ENCODE results near the gene ZNF284. TPM values are rescaled to one million over a fixed set of nuclear protein-coding genes. Genes with fewer than 3 reads are reported as not detected.

ZNF284 gene
- total RNA-seq = 1 to 10 TPM; 1.9 to 4.4 (median 2.4) TPM
- polyA plus RNA-seq = under 1 TPM; 0.54 to 0.61 TPM
- 3.2 reads per million, percentile 17 among the genes with 10 or more reads in this experiment for total RNA-seq

GRCh38 chr19:44071824-44072542 lies at the start of gene ZNF284:
Gene ZNF284 (plus strand): TSS chr19:44072159. CDS start chr19:44076390, 4,231 bp downstream.
- CTCF ChIA-PET = interaction anchor here (1.5 kb wide), 1 partner anchor 22 kb away, joined by 8 read pairs; the partner anchor contains the start of gene ZNF224
- intact Hi-C loops (cut with micrococcal nuclease) = loop anchor here (1.0 to 2.0 kb wide), 13 partner anchors 21 to 233 kb away; partner anchors contain the start of genes ZNF222 (in 2 of the 2), ZNF224 (in 2 of the 2), ZNF225 (in 2 of the 2) and ZNF230 (in 2 of the 2)
- peak within 1 kb of the TSS; percentile 63 for H3K27ac ChIP-seq (ENCODE audit: low read depth, low read length)
- Mint-ChIP-seq H3K4me3 (peak within 1 kb of the TSS; percentile 88 to 98 (median 92)), H3K4me1 (peaks cover 20 to 40% (median 27%) of the 10 kb centered on the region in 7 donors), H3K27me3 (no peaks in the 10 kb centered on the region), H3K36me3 (peaks cover 14 to 38% (median 30%) of the 10 kb centered on the region in 5 donors), H3K9me3 (peaks cover 13 to 47% (median 34%) of the 10 kb centered on the region in 11 donors), H3K27ac (peak within 1 kb of the TSS; percentile 47 to 91 (median 75))
- ATAC-seq (peak; percentile 99), DNase-seq (peak; percentile 61 to 88 (median 84))
- POLR2A ChIA-PET = interaction anchor here (0.7 to 1.9 kb wide), 3 partner anchors 21 to 70 kb away, joined by 3 to 9 read pairs (median 3); partner anchors contain the start of gene ZNF224
- peaks cover 0 to 4% (median 0%) of the 10 kb centered on the region in 3 experiments for H3K36me3 ChIP-seq (ENCODE audit: control insufficient read depth in 2 of 3, insufficient read depth in 3 of 3, low read length in 3 of 3)
- peaks cover 0 to 28% (median 4%) of the 10 kb centered on the region in 3 experiments for H3K9me3 ChIP-seq (ENCODE audit: control insufficient read depth in 2 of 3, low read length in 3 of 3)
- no peaks in the 10 kb centered on the region for H3K27me3 ChIP-seq (ENCODE audit: control insufficient read depth in 2 of 2, insufficient read depth in 2 of 2, low read length in 2 of 2)
- peak within 1 kb of the TSS; percentile 85 for H3K4me3 ChIP-seq (ENCODE audit: low read length)
- peaks cover 15 to 17% of the 10 kb centered on the region in 2 donors for H3K4me1 ChIP-seq (ENCODE audit: control insufficient read depth in 2 of 2, insufficient read depth in 2 of 2, low read length in 2 of 2)

DNA sequence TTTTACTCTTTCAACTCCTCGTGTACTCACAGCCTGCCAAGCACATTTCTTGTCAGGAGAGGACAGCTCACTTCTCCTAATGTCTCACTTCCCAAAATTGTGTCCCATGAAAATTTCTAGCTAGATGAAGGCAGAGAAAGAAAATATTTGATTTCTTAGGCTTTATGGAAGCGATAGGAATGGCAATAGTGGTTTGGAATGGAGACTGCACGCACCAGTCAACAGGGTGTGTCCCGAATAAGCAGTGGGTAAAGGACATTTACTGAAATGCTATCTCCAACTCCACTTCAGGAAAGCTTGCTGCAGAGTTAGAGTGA lies 47.1 kb upstream of the ZNF284 start:
- peak overlapping the region; percentile 71 for H3K27ac ChIP-seq (ENCODE audit: low read depth, low read length)
- H3K27me3 Mint-ChIP-seq = peaks cover 0 to 14% (median 7%) of the 10 kb centered on the region in 5 donors
- peaks cover 0 to 37% (median 21%) of the 10 kb centered on the region in 3 experiments for H3K36me3 ChIP-seq (ENCODE audit: control insufficient read depth in 2 of 3, insufficient read depth in 3 of 3, low read length in 3 of 3)
- peaks cover 4 to 26% (median 9%) of the 10 kb centered on the region in 3 experiments for H3K9me3 ChIP-seq (ENCODE audit: control insufficient read depth in 2 of 3, low read length in 3 of 3)
- H3K27me3 ChIP-seq (ENCODE audit: control insufficient read depth in 2 of 2, insufficient read depth in 2 of 2, low read length in 2 of 2) = no peaks in the 10 kb centered on the region
- peaks cover 12 to 40% (median 31%) of the 10 kb centered on the region in 7 donors for H3K4me1 Mint-ChIP-seq
- H3K4me3 Mint-ChIP-seq = peak overlapping the region; percentile 95 to 100 (median 98)
- H3K9me3 Mint-ChIP-seq = peaks cover 15 to 77% (median 48%) of the 10 kb centered on the region in 11 donors
- peaks cover 27 to 52% (median 47%) of the 10 kb centered on the region in 5 donors for H3K36me3 Mint-ChIP-seq
- peak overlapping the region; percentile 76 for H3K4me3 ChIP-seq (ENCODE audit: low read length)
- intact Hi-C loops (cut with micrococcal nuclease) = loop anchor here (1.0 kb wide), 11 partner anchors 23 to 280 kb away; partner anchors contain the start of genes ZNF224 (in 2 of the 2), ZNF230 (in 2 of the 2), ZNF284 (in 2 of the 2) and ZNF45 (in 2 of the 2)
- no peak for DNase-seq
- ChIA-PET CTCF (interaction anchor here (1.1 kb wide), 1 partner anchor 9 kb away, joined by 4 read pairs; no protein-coding TSS in a partner anchor), POLR2A (interaction anchor here (0.9 to 1.4 kb wide), 4 partner anchors 9 to 182 kb away, joined by 3 to 4 read pairs (median 3); partner anchors contain the start of gene ZNF45)
- H3K27ac Mint-ChIP-seq = peak overlapping the region; percentile 84 to 98 (median 94)
- ATAC-seq = no peak
- H3K4me1 ChIP-seq (ENCODE audit: control insufficient read depth in 2 of 2, insufficient read depth in 2 of 2, low read length in 2 of 2) = peaks cover 5 to 9% of the 10 kb centered on the region in 2 donors

- Mint-ChIP-seq H3K9me3 (peaks cover 11 to 77% (median 48%) of the 10 kb centered on the region in 11 donors), H3K27ac (peak within 1 kb of the TSS; percentile 84 to 98 (median 94)), H3K36me3 (peaks cover 26 to 57% (median 51%) of the 10 kb centered on the region in 5 donors), H3K4me1 (peaks cover 12 to 40% (median 31%) of the 10 kb centered on the region in 7 donors), H3K4me3 (peak within 1 kb of the TSS; percentile 95 to 100 (median 98)), H3K27me3 (peaks cover 0 to 9% (median 3%) of the 10 kb centered on the region in 5 donors)
- peak within 1 kb of the TSS; percentile 76 for H3K4me3 ChIP-seq (ENCODE audit: low read length)
- peaks cover under 1 to 42% (median 24%) of the 10 kb centered on the region in 3 experiments for H3K36me3 ChIP-seq (ENCODE audit: control insufficient read depth in 2 of 3, insufficient read depth in 3 of 3, low read length in 3 of 3)
- no peaks in the 10 kb centered on the region for H3K27me3 ChIP-seq (ENCODE audit: control insufficient read depth in 2 of 2, insufficient read depth in 2 of 2, low read length in 2 of 2)
- POLR2A ChIA-PET = interaction anchor here (0.7 to 1.4 kb wide), 5 partner anchors 21 to 1129 kb away, joined by 3 to 5 read pairs (median 3); partner anchors contain the start of gene ZNF45
- intact Hi-C loops (cut with micrococcal nuclease) = loop anchor here (1.0 kb wide), 11 partner anchors 23 to 280 kb away; partner anchors contain the start of genes ZNF224 (in 2 of the 2), ZNF230 (in 2 of the 2), ZNF284 (in 2 of the 2) and ZNF45 (in 2 of the 2)
- peak within 1 kb of the TSS; percentile 71 for H3K27ac ChIP-seq (ENCODE audit: low read depth, low read length)
- H3K4me1 ChIP-seq (ENCODE audit: control insufficient read depth in 2 of 2, insufficient read depth in 2 of 2, low read length in 2 of 2) = peaks cover 5 to 9% of the 10 kb centered on the region in 2 donors
- peak; percentile 41 to 78 (median 66) for DNase-seq
- CTCF ChIA-PET = no interaction called here
- peaks cover 4 to 28% (median 9%) of the 10 kb centered on the region in 3 experiments for H3K9me3 ChIP-seq (ENCODE audit: control insufficient read depth in 2 of 3, low read length in 3 of 3)
- ATAC-seq = peak; percentile 99
These were observed 46.6 kb upstream of the ZNF284 start, which contains the start of gene ZNF222 for GRCh38 chr19:44025217-44025936. Gene ZNF222 (plus strand): TSS chr19:44025379. CDS start chr19:44025437, 58 bp downstream.

DNA sequence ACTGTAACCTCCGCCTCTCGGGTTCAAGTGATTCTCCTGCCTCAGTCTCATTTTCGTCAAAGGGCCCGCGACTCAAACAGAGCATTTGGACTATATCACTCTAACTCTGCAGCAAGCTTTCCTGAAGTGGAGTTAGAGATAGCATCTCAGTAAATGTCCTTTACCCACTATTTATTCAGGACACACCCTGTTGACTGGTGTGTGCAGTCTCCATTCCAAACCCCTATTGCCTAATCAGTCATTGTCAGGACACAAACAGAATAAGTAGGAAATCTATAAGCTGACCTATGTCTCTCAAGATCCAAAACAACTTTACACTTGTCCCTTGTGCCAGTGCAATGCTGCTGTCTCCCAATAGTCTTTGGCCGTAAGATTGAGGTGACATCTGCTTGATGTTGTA lies 45.3 kb upstream of the ZNF284 start:
- intact Hi-C loops (cut with micrococcal nuclease) = no loop called here
- H3K27ac Mint-ChIP-seq = no peak overlapping the region
- CTCF ChIA-PET = no interaction called here

DNA sequence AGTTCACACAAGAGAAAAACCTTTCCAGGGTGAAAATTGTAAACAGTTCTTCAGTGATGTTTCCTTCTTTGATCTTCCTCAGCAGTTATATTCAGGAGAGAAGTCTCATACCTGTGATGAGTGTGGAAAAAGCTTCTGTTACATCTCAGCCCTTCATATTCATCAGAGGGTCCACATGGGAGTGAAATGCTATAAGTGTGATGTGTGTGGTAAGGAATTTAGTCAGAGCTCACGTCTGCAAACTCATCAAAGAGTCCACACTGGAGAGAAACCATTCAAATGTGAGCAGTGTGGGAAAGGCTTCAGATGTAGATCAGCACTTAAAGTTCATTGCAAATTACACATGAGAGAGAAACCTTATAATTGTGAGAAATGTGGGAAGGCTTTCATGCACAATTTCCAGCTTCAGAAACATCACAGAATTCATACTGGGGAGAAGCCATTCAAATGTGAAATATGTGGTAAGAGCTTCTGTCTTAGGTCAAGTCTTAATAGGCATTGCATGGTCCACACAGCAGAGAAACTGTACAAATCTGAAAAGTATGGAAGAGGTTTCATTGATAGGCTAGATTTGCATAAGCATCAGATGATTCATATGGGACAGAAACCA lies 39.9 kb upstream of the ZNF284 start:
- peaks cover 43 to 80% (median 57%) of the 10 kb centered on the region in 5 donors for H3K36me3 Mint-ChIP-seq
- intact Hi-C loops (cut with micrococcal nuclease) = no loop called here
- peaks cover 26 to 100% (median 72%) of the 10 kb centered on the region in 11 donors for H3K9me3 Mint-ChIP-seq
- POLR2A ChIA-PET = interaction anchor here (0.6 to 1.0 kb wide), 2 partner anchors 19 to 60 kb away, joined by 3 read pairs; no protein-coding TSS in a partner anchor
- CTCF ChIA-PET = interaction anchor here (0.6 kb wide), 1 partner anchor 128 kb away, joined by 3 read pairs; no protein-coding TSS in a partner anchor
- H3K4me3 ChIP-seq (ENCODE audit: low read length) = no peak overlapping the region
- peaks cover 12 to 54% (median 29%) of the 10 kb centered on the region in 3 experiments for H3K36me3 ChIP-seq (ENCODE audit: control insufficient read depth in 2 of 3, insufficient read depth in 3 of 3, low read length in 3 of 3)
- H3K27me3 Mint-ChIP-seq = no peaks in the 10 kb centered on the region
- H3K9me3 ChIP-seq (ENCODE audit: control insufficient read depth in 2 of 3, low read length in 3 of 3) = peaks cover 10 to 70% (median 23%) of the 10 kb centered on the region in 3 experiments
- H3K27me3 ChIP-seq (ENCODE audit: control insufficient read depth in 2 of 2, insufficient read depth in 2 of 2, low read length in 2 of 2) = no peaks in the 10 kb centered on the region
- no peak overlapping the region for H3K27ac Mint-ChIP-seq
- H3K4me1 ChIP-seq (ENCODE audit: control insufficient read depth in 2 of 2, insufficient read depth in 2 of 2, low read length in 2 of 2) = no peaks in the 10 kb centered on the region
- H3K27ac ChIP-seq (ENCODE audit: low read depth, low read length) = no peak overlapping the region
- ATAC-seq (no peak), DNase-seq (no peak)
- H3K4me1 Mint-ChIP-seq = peaks cover 0 to 18% (median 9%) of the 10 kb centered on the region in 7 donors
- no peak overlapping the region for H3K4me3 Mint-ChIP-seq

More for the DNA sequence above, 45.3 kb upstream of the ZNF284 start:
- peaks cover 12 to 40% (median 31%) of the 10 kb centered on the region in 7 donors for H3K4me1 Mint-ChIP-seq
- Histone ChIP-seq H3K27me3 (ENCODE audit: control insufficient read depth in 2 of 2, insufficient read depth in 2 of 2, low read length in 2 of 2) (no peaks in the 10 kb centered on the region), H3K27ac (ENCODE audit: low read depth, low read length) (no peak overlapping the region), H3K4me1 (ENCODE audit: control insufficient read depth in 2 of 2, insufficient read depth in 2 of 2, low read length in 2 of 2) (peaks cover 5 to 9% of the 10 kb centered on the region in 2 donors), H3K36me3 (ENCODE audit: control insufficient read depth in 2 of 3, insufficient read depth in 3 of 3, low read length in 3 of 3) (peaks cover 6 to 53% (median 29%) of the 10 kb centered on the region in 3 experiments), H3K9me3 (ENCODE audit: control insufficient read depth in 2 of 3, low read length in 3 of 3) (peaks cover 6 to 39% (median 14%) of the 10 kb centered on the region in 3 experiments), H3K4me3 (ENCODE audit: low read length) (no peak overlapping the region)
- no peak for DNase-seq
- peak overlapping the region in 7 of 10 donors; percentile 36 to 100 (median 95) for H3K4me3 Mint-ChIP-seq
- peaks cover 35 to 68% (median 61%) of the 10 kb centered on the region in 5 donors for H3K36me3 Mint-ChIP-seq
- no peak for ATAC-seq
- POLR2A ChIA-PET = interaction anchor here (1.2 kb wide), 1 partner anchor 24 kb away, joined by 5 read pairs; no protein-coding TSS in a partner anchor
- peaks cover 14 to 75% (median 41%) of the 10 kb centered on the region in 11 donors for H3K9me3 Mint-ChIP-seq
- H3K27me3 Mint-ChIP-seq = peaks cover 0 to 4% (median 0%) of the 10 kb centered on the region in 5 donors

Data from naive thymus-derived CD4-positive, alpha-beta T cell (primary cell).